ENCODE results near the gene CRTAP. TPM values are rescaled to one million over a fixed set of nuclear protein-coding genes. Genes with fewer than 3 reads are reported as not detected.

CRTAP gene
- total RNA-seq, 1 donor from 2014 or later, result 36.6 TPM

DNA sequence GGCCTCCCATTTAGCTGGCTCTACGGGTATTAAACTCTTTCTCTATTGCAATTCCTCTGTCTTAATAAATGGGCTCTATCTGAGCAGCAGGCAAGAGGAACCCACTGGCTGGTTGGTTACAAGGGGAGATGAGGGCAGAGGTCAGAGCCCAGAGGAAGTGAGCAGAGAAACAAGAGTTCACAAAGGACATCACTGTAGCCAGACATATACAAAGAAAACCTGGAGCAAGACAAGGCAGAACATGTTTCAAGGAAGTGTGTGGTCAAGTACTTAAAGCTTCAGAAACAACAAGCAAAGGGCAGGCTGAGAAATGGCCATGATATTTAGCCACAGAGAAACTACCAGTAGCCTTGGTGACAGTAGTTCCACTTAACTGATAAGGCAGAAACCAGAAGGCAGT, 80.5 kb downstream of the CRTAP start:
- no peaks in the 10 kb centered on the region for H3K9me3 Mint-ChIP-seq
- POLR2A ChIA-PET, result no interaction called here
- CTCF ChIA-PET, result no interaction called here
- intact Hi-C loops (cut with micrococcal nuclease), result no loop called here
- TF ChIP-seq, protein P1, sequence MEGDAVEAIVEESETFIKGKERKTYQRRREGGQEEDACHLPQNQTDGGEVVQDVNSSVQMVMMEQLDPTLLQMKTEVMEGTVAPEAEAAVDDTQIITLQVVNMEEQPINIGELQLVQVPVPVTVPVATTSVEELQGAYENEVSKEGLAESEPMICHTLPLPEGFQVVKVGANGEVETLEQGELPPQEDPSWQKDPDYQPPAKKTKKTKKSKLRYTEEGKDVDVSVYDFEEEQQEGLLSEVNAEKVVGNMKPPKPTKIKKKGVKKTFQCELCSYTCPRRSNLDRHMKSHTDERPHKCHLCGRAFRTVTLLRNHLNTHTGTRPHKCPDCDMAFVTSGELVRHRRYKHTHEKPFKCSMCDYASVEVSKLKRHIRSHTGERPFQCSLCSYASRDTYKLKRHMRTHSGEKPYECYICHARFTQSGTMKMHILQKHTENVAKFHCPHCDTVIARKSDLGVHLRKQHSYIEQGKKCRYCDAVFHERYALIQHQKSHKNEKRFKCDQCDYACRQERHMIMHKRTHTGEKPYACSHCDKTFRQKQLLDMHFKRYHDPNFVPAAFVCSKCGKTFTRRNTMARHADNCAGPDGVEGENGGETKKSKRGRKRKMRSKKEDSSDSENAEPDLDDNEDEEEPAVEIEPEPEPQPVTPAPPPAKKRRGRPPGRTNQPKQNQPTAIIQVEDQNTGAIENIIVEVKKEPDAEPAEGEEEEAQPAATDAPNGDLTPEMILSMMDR (IDR thresholded peaks at IDR 0.05), result no peak
- H3K36me3 Mint-ChIP-seq (ENCODE audit: low read depth), result no peaks in the 10 kb centered on the region
- ATAC-seq (ENCODE audit: low read depth) (no peak), DNase-seq (no peak)
- no peak overlapping the region for H3K27ac Mint-ChIP-seq
- H3K4me1 Mint-ChIP-seq, result no peaks in the 10 kb centered on the region
- no peak overlapping the region for H3K4me3 Mint-ChIP-seq
- H3K27me3 Mint-ChIP-seq, result no peaks in the 10 kb centered on the region

DNA sequence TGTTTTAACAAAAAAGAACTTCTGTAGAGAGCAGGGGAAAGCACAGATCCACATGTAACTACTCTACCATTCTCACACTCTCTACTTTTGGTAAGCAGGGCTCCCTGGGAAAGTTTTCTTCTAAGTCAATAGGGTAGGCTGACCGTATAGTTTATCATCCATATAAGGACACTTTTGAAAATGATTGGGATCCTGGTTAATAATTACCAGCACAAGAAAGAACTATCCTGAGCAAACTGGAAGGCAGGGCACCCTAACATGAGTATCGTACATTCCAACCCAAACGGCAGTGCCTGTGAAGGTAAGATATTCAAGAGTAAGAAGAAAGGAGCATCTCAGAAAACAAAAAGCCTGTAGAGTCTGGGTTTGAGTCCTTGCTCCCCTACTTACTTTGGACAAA, 82.7 kb downstream of the CRTAP start:
- no peaks in the 10 kb centered on the region for H3K9me3 Mint-ChIP-seq
- no peak overlapping the region for H3K27ac Mint-ChIP-seq
- ChIA-PET CTCF (no interaction called here), POLR2A (no interaction called here)
- intact Hi-C loops (cut with micrococcal nuclease), result no loop called here
- H3K4me1 Mint-ChIP-seq, result no peaks in the 10 kb centered on the region
- DNase-seq, result no peak
- H3K27me3 Mint-ChIP-seq, result no peaks in the 10 kb centered on the region
- TF ChIP-seq, protein P1 (IDR thresholded peaks at IDR 0.05), result no peak
- H3K36me3 Mint-ChIP-seq (ENCODE audit: low read depth), result no peaks in the 10 kb centered on the region
- no peak overlapping the region for H3K4me3 Mint-ChIP-seq
- ATAC-seq (ENCODE audit: low read depth), result no peak

Other genes with a start within 250 kb of the CRTAP start
- 0.17 and 0.31 TPM in 2 replicates for gene CCR4, start 162.4 kb upstream of the CRTAP start, total RNA-seq
- gene GLB1, start 16.9 kb upstream of the CRTAP start, total RNA-seq, result 52.6 and 56.3 TPM in 2 replicates
- gene TMPPE, start 16.9 kb upstream of the CRTAP start, total RNA-seq, result 11.8 and 13.1 TPM in 2 replicates
- 0.05 and 0.33 TPM in 2 replicates for gene SUSD5, start 104.8 kb downstream of the CRTAP start, total RNA-seq
- gene FBXL2, start 163.4 kb downstream of the CRTAP start, total RNA-seq, result not detected in 2 replicates

Measured in activated B cell treated with CpG ODN at 0.5 μM for 24 hours (primary cell).